Stimulated activated naive CD4-positive, alpha-beta T cell (primary cell): ENCODE results near the gene TDRD9.

Experiments used
- DNase-seq, 6 experiments: peaks; one replicate each; lab custom pipeline; 2025; lab: John Stamatoyannopoulos, UW

TDRD9 gene

GRCh38 chr14:104031384-104031783 lies 103.1 kb downstream of the TDRD9 start:
- DNase-seq = no peak

- no peak for DNase-seq
Observed at GRCh38 chr14:104034976-104035699, 106.9 kb downstream of the TDRD9 start.

DNA sequence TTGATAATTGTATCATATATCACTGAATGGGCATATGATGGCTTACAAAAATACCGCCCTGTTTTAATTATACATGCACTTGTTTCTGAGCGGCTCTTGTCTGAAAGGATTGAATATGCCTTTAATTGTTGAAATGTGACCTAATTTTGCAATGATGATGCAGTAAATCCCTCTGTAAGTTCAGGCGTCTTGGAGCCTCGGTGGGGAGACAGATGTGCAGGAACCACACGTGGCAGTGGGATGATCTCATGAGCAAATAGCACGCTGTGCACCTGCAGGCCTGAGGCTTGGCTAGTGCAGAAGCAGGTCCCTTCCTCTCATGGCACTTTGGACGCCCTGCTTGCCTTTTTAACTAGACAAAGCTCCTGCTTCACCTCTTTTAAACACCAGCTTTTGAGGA lies 108.0 kb downstream of the TDRD9 start:
- DNase-seq = no peak

DNA sequence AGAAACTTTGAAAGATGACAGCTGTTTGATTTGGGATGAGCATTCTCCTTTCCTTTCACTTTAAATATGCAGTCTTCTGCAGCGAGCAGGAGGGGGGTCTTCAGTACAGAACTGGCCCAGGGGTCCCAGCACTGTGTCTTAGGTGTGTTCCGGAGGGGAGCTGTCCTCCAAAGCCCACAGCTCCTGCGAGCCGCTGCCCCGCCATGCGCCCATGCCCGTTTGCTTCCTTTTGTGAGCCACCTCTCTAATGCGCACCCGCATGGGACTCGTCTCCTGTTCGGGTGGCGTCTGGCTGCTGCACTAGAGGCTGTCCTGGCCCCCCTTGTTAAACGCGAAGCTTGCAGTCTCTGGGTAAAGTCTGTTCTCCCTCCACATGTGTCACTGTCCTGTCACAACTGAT lies 108.8 kb downstream of the TDRD9 start:
- DNase-seq = no peak

GRCh38 chr14:104037903-104038302 lies 109.6 kb downstream of the TDRD9 start:
- DNase-seq = no peak

DNA sequence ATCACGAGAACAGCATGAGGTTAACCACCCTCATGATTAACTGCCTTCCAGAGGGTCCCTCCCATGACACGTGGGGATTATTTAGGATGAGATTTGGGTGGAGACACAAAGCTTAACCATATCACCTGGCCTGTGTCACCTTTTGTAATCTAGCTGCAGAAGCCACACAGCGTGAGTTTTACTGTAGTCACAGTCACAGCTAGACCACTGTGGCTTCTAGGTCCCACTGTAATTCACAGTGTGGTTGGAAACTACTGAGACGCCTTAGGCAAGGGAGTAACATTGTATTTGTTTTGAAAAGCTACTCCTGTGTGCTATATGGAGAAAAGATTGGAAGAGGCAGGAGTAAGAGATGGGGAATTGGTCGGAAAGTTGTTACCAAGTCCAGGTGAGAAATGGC lies 111.0 kb downstream of the TDRD9 start:
- no peak for DNase-seq

DNA sequence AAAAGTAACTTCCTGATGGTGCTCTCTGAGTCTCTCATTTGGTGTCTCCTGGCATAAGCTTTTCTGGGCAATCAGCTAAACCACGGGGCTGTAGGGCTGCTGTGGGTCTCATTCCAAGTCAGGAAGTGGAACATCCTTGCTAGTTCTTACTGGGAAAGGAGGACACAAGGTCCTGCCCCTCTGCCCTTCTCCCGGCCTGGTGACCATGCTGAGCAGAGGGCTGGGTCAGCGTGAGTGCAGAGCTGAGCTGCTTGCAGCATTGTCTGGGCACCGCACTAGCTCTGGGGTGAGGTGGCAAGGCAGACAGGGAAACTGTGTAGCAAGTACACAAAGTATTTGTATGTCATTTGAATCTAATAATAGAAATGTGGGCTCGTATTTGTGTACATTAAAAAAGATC lies 112.3 kb downstream of the TDRD9 start:
- no peak for DNase-seq

DNA sequence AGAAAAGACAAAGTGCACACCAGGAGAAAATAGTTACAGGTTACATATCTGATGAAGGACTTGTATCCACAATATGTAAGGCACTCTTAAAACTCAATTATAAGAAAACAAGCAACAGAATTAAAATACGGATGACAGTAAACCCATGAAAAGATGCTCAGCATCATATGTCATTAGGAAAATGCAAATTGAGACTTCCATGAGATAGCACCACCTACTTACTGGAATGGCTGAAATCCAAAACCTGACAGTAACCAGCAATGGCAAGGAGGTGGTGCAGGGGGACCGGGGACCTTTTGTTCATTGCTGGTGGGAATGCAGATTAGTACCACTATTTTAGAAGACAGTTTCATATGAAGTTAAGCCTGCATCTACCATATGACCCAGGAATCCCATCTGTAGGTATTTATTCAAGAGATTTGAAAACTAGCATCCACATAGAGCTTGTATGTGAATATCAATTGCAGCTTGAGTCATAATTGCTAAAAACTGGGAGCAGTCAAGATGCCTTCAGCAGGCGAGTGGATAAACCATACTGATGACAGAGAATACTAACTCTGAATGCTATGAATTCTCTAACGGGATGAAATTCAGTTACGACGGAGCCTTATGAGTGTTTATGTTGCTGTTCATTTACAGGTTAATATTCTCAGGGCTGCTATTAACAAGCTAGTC lies 113.3 kb downstream of the TDRD9 start:
- DNase-seq = no peak

GRCh38 chr14:104044016-104044415 lies 115.8 kb downstream of the TDRD9 start:
- DNase-seq = no peak

DNA sequence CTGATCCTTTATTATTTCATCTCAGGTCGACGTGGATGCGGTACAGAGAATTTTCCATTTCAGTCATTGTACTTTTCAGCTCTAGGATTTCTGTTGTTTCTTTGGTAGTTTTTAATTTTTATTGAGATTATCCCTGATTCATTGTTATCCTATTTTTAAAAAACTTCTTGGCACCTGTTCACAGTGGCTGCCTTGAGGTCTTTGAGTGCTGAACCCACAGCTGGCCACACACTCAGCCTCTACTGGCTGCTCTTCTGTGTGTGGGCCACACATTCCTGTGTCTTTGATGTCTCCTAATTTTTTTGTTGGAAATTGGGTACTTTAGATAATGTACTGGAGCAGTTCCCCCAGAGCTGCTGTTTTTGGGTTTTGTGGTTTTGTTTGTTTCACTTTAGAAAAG lies 119.5 kb downstream of the TDRD9 start:
- DNase-seq = no peak

- DNase-seq = no peak
Observed at GRCh38 chr14:104048758-104049507, 120.7 kb downstream of the TDRD9 start.

GRCh38 chr14:104049576-104050240 lies 121.5 kb downstream of the TDRD9 start:
- no peak for DNase-seq

DNA sequence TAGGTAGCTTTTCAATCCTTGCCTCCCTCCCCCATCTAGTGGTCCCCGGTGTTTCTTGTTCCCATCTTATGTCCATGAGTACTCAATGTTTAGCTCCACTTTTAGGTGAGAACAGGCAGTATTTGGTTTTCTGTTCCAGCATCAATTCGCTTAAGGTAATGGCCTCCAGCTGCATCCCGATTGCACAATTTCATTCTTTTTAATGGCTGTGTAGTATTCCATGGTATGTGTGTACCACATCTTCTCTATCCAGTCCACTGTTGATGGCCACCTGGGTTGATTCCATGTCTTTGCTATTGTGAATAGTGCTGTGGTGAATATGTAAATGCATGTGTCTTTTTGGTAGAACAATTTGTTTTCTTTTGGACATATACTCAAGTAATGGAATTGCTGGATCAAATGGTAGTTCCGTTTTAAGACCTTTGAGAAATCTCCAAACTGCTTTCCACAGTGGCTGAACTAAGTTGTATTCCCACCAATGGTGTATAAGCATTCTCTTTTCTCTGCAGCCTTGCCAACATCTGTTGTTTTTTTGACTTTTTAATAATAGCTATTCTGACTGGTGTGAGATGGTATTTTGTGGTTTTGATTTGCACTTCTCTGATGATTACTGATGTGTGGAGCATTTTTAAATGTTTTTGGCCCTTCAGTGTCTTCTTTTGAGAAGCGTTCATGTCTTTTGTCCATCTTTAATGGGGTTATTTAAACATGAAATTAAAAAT lies 123.0 kb downstream of the TDRD9 start:
- no peak for DNase-seq

DNA sequence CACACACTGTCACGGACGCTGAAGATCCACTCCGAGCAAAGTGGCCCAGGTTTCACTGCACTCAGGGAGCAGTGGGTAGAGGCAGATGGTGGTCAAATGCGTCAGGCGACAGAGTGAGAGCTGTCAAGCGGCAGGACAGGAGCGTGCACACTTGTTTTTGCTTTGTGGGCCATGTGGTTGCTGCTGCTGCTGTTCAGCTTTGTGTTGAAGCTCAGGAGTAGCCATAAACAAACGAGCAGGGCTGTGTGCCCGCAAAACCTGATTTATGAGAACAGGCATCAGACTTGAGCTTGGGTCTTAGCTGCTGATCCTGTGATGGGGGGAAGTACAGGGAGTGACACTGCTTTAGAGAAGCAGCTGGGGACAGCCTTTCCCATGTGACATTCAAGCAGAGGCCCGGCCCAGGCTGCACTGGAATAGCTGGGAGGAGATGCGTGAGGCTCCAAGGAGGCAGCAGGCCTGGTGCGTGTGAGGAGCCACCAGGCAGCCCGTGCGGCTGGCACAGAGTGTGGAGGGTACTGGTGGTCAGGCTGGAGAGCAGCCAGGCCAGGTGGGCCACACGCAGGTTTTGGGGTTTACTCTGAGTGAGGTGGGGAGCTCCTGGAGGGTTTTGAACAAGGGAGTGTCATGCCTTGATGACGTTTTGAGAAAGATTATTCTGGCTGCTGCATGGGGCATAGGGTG lies 126.1 kb downstream of the TDRD9 start:
- no peak for DNase-seq

- no peak for DNase-seq
Observed at GRCh38 chr14:104062281-104062680, 134.0 kb downstream of the TDRD9 start.

DNA sequence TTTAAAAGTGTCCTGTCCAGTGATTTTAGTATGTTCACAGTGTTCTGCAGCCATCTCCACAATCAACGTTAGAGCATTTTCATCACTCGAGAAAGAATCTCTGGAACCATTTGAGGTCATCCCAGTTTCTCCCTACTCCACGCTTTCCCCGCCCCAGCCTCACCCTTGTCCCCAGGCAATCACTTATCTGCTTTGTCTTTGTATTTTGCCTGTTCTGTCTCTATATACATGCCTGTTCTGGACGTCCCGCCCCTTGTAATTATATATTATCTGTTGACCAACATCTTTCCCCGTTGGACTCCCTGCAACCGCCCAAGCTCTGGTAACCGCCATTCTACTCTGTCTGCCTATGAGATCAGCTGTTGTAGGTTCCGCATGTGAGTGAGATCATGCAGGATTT lies 135.7 kb downstream of the TDRD9 start:
- no peak for DNase-seq

DNA sequence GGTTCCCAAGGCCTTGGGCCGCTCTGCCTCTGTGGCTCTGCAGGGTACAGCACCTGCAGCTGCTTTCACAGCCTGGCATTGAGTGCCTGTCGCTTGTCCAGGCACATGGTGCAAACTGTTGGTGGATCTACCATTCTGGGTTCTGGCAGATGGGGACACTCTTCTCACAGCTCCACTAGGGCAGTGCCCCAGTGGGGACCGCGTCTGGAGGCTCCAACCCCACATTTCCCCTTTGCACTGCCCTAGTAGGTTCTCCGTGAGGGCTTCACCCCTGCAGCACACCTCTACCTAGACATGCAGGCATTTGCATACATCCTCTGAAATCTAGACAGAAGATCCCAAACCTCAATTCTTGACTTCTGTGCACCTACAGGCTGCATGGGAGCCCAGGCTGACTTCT lies 138.0 kb downstream of the TDRD9 start:
- no peak for DNase-seq

DNA sequence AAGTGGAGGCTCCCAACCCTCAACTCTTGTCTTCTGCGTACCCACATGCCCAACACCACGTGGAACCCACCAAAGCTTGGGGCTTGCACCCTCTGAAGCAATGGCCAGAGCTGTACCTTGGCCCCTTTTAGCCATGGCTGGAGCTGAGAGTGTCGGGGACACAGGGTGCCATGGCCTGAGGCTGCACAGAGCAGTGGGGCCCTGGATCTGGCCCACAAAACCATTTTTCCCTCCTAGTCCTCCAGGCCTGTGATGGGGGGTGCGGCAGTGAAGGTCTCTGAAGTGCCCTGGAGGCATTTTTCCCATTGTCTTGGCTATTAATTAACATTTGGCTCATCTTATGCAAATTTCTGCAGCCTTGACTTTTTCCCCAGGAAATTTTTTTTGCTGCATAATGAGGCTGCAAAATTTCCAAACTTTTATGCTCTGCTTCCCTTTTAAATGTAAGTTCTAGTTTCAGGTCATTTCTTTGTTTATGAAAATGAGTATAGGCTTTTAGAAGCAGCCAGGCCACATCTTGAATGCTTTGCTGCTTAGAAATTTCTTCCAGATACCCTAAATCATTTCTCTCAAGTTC lies 138.6 kb downstream of the TDRD9 start:
- no peak for DNase-seq

DNA sequence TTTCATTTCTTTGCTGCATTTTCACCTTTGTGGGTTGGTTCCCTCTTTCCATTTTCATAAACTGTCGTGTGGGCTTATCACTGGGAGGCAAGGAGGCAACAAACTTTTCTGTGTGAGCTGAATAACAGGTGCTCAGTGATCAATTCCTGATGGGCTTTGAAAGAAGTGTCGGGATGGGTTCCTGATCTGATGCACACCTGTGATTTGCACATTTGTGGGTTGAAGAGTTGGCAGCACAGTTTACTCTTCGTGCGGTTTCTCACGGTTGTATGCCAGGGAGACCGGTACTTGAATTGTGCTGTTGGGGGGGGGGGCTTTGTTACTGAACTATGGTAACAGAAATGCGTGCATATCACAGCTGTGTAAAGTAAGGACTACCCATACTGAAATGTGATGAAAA lies 141.3 kb downstream of the TDRD9 start:
- DNase-seq = no peak

GRCh38 chr14:104072586-104072985 lies 144.3 kb downstream of the TDRD9 start:
- DNase-seq = no peak

GRCh38 chr14:104073764-104074163 lies 145.5 kb downstream of the TDRD9 start:
- no peak for DNase-seq
